HG02938 (cell line): Measurements from ENCODE around the gene SOX6.
"Not testable (repeated sequence)": the region's sequence is repeated elsewhere in the genome, so short reads cannot be mapped to it uniquely, and the experiment has no call there.

Experiments
- ATAC-seq: cut with Tn5 transposase; IDR thresholded peaks from one replicate; pipeline ENCODE4 v1.9.1; 2021; ENCODE audit warnings: mild to moderate bottlenecking, moderate library complexity; ENCODE audit not compliant: unreplicated experiment

Gene SOX6

GRCh38 chr11:16059332-16059731, 297.0 kb downstream of the SOX6 start:
- no peak for ATAC-seq

- no peak for ATAC-seq
These were observed 297.7 kb downstream of the SOX6 start for GRCh38 chr11:16058671-16059070.

GRCh38 chr11:16052750-16053149, 303.6 kb downstream of the SOX6 start:
- ATAC-seq, result no peak

- no peak for ATAC-seq
These were observed 306.7 kb downstream of the SOX6 start for GRCh38 chr11:16049611-16050010.

- no peak for ATAC-seq
These were observed 309.3 kb downstream of the SOX6 start for GRCh38 chr11:16047073-16047472.

- ATAC-seq, result no peak
These were observed 312.7 kb downstream of the SOX6 start for GRCh38 chr11:16043617-16044016.

GRCh38 chr11:16041207-16041606, 315.1 kb downstream of the SOX6 start:
- no peak for ATAC-seq

- ATAC-seq, result no peak
These were observed 316.2 kb downstream of the SOX6 start for GRCh38 chr11:16040151-16040550.

- ATAC-seq, result no peak
These were observed 319.2 kb downstream of the SOX6 start for GRCh38 chr11:16037179-16037578.

- no peak for ATAC-seq
These were observed 320.1 kb downstream of the SOX6 start for GRCh38 chr11:16036218-16036617.

- no peak for ATAC-seq
These were observed 322.3 kb downstream of the SOX6 start for GRCh38 chr11:16034074-16034473.

GRCh38 chr11:16032974-16033373, 323.4 kb downstream of the SOX6 start:
- no peak for ATAC-seq

GRCh38 chr11:16031210-16031609, 325.1 kb downstream of the SOX6 start:
- no peak for ATAC-seq

- ATAC-seq, result no peak
These were observed 325.7 kb downstream of the SOX6 start for GRCh38 chr11:16030664-16031063.

- not testable (repeated sequence) for ATAC-seq
These were observed 327.2 kb downstream of the SOX6 start for GRCh38 chr11:16029151-16029550.

GRCh38 chr11:16028419-16028818, 327.9 kb downstream of the SOX6 start:
- no peak for ATAC-seq

- no peak for ATAC-seq
These were observed 328.7 kb downstream of the SOX6 start for GRCh38 chr11:16027621-16028020.

- no peak for ATAC-seq
These were observed 329.5 kb downstream of the SOX6 start for GRCh38 chr11:16026849-16027248.

GRCh38 chr11:16018931-16019330, 337.4 kb downstream of the SOX6 start:
- ATAC-seq, result no peak

GRCh38 chr11:16016468-16016829, 339.9 kb downstream of the SOX6 start:
- ATAC-seq, result no peak

GRCh38 chr11:16015741-16016467, 340.4 kb downstream of the SOX6 start:
- no peak for ATAC-seq

- ATAC-seq, result no peak
These were observed 342.6 kb downstream of the SOX6 start for GRCh38 chr11:16013649-16014275.

GRCh38 chr11:16013242-16013641, 343.1 kb downstream of the SOX6 start:
- no peak for ATAC-seq
